Left lung (tissue), 10 donors: Measurements from ENCODE around the gene COX19. TPM values are rescaled to one million over a fixed set of nuclear protein-coding genes. Genes with fewer than 3 reads are reported as not detected.
A peak's percentile ranks its signal among the peaks of the same experiment; 100 is the strongest.
"Not testable (repeated sequence)": the region's sequence is repeated elsewhere in the genome, so short reads cannot be mapped to it uniquely, and the experiment has no call there.

Experiments used
- ATAC-seq: fragments of 200-7000 bp; cut with Tn5 transposase; one replicate; pipeline ENCODE4 v1.9.1; 2020; ENCODE audit warnings: moderate library complexity
- DNase-seq, 4 donors: peaks; one replicate each; pipeline ENCODE4 v3.0.0-alpha.2; 2013 to 2020
- H3K27ac ChIP-seq, 2 donors: fragments of 200-600 bp; sonication (generic) in 1 of 2; one replicate each; pipeline versions ENCODE4 v1.5.0 to v1.8.0; 2020 to 2021
- H3K27me3 ChIP-seq, 2 donors: fragments of 200-600 bp; sonication (generic) in 1 of 2; one replicate each; pipeline versions ENCODE4 v1.5.0 to v1.8.0; 2020 to 2021
- H3K36me3 ChIP-seq, 2 donors: fragments of 200-600 bp; sonication (generic) in 1 of 2; one replicate each; pipeline versions ENCODE4 v1.5.0 to v1.8.0; 2020 to 2021
- H3K4me1 ChIP-seq, 2 donors: fragments of 200-600 bp; one replicate each; pipeline ENCODE4 v1.8.0; 2021
- H3K4me3 ChIP-seq, 2 donors: fragments of 200-600 bp; sonication (generic) in 1 of 2; one replicate each; pipeline versions ENCODE4 v1.5.0 to v1.8.0; 2020 to 2021; ENCODE audit warnings: mild to moderate bottlenecking in 1 of 2
- H3K9me3 ChIP-seq, 2 donors: fragments of 200-600 bp; sonication (generic) in 1 of 2; one replicate each; pipeline versions ENCODE4 v1.5.0 to v1.8.0; 2020 to 2021
- CTCF ChIP-seq, 2 donors: fragments of 200-600 bp; sonication (generic) in 1 of 2; IDR thresholded peaks; one replicate each; pipeline versions ENCODE4 v1.5.0 to v1.8.0; 2021; ENCODE audit warnings: antibody characterized with exemption in 2 of 2
- intact Hi-C, 2 donors: fragments of 100-400 bp; cut with DNase I; formaldehyde crosslinking; loops; one replicate each; pipeline versions ENCODE4 v1.11.2 to v1.14.2; 2022
- polyA plus RNA-seq, 6 donors: library from polyadenylated mRNA; unstranded; fragments of 120-200 nt; gene quantifications; one replicate each; pipeline ENCODE4 v1.2.1, GENCODE V29; 2013; ENCODE audit not compliant: insufficient read length in 6 of 6
- total RNA-seq, 2 donors: library from RNA; stranded (reverse); fragmentation: NEBNext Ultra II Directional; extraction: Animal tissue kit (Norgen Biotek cat#: 25700); gene quantifications; one replicate each; pipeline ENCODE4 v1.2.1, GENCODE V29; 2021
- donor health status: DM: no; HTN: yes; CAD: no.
- donor health status: DM: no; HTN: no; CAD: no.

Gene COX19
- total and polyA plus RNA-seq, 8 donors, result 9.1 to 18.1 (median 16.4) TPM

GRCh38 chr7:961546-962400 lies 13.6 kb downstream of the COX19 start:
- DNase-seq, result peak in 1 of 4 donors; percentile 39
- Histone ChIP-seq H3K36me3 (peaks cover 0 to 6% of the 10 kb centered on the region in 2 donors), H3K4me3 (no peak overlapping the region), H3K27me3 (peaks cover 0 to 45% of the 10 kb centered on the region in 2 donors), H3K27ac (no peak overlapping the region), H3K9me3 (no peaks in the 10 kb centered on the region), H3K4me1 (peaks cover 6 to 54% of the 10 kb centered on the region in 2 donors)
- ATAC-seq, result no peak
- intact Hi-C loops, result no loop called here
- no peak for TF ChIP-seq CTCF (IDR thresholded peaks at IDR 0.05)

- H3K4me3 ChIP-seq, ATAC-seq, H3K36me3 ChIP-seq, H3K27ac ChIP-seq, H3K9me3 ChIP-seq, intact Hi-C loops: not testable (repeated sequence)
- Histone ChIP-seq H3K27me3 (peaks cover 0 to 51% of the 10 kb centered on the region in 2 donors), H3K4me1 (peaks cover 6 to 46% of the 10 kb centered on the region in 2 donors)
- peak in 1 of 4 donors; percentile 34 for DNase-seq
These were observed 14.4 kb downstream of the COX19 start for GRCh38 chr7:960972-961371.

GRCh38 chr7:960269-960871 lies 15.0 kb downstream of the COX19 start:
- H3K4me3 ChIP-seq, result no peak overlapping the region
- intact Hi-C loops, result no loop called here
- peaks cover 6 to 40% of the 10 kb centered on the region in 2 donors for H3K4me1 ChIP-seq
- no peaks in the 10 kb centered on the region for H3K36me3 ChIP-seq
- H3K27me3 ChIP-seq, result peaks cover 0 to 57% of the 10 kb centered on the region in 2 donors
- no peaks in the 10 kb centered on the region for H3K9me3 ChIP-seq
- H3K27ac ChIP-seq, result no peak overlapping the region
- TF ChIP-seq CTCF (IDR thresholded peaks at IDR 0.05), result no peak
- DNase-seq (peak in 1 of 4 donors; percentile 58), ATAC-seq (no peak)

- DNase-seq, H3K9me3 ChIP-seq, H3K4me3 ChIP-seq, ATAC-seq, H3K27ac ChIP-seq, H3K36me3 ChIP-seq, intact Hi-C loops: not testable (repeated sequence)
- peaks cover 0 to 63% of the 10 kb centered on the region in 2 donors for H3K27me3 ChIP-seq
- H3K4me1 ChIP-seq, result peaks cover 5 to 39% of the 10 kb centered on the region in 2 donors
These were observed 15.6 kb downstream of the COX19 start for GRCh38 chr7:959740-960139.

- no peak overlapping the region for H3K4me3 ChIP-seq
- H3K4me1 ChIP-seq, result peaks cover under 1 to 36% of the 10 kb centered on the region in 2 donors
- H3K27me3 ChIP-seq, result peaks cover 0 to 64% of the 10 kb centered on the region in 2 donors
- intact Hi-C loops, result no loop called here
- no peak overlapping the region for H3K27ac ChIP-seq
- H3K9me3 ChIP-seq, result no peaks in the 10 kb centered on the region
- no peak for TF ChIP-seq CTCF (IDR thresholded peaks at IDR 0.05)
- H3K36me3 ChIP-seq, result no peaks in the 10 kb centered on the region
- DNase-seq (peak in 1 of 4 donors; percentile 61), ATAC-seq (no peak)
These were observed 16.1 kb downstream of the COX19 start for GRCh38 chr7:959271-959670.
